RWPE1 (cell line): ENCODE data around the gene BNIP5.

ENCODE experiments used
- CTCF ChIA-PET: fragments of 350-600 bp; sonication (Branson Sonifier 250); formaldehyde crosslinking; extraction: SDS; loops from one replicate; lab custom pipeline; 2021; lab: Yijun Ruan, JAX
- POLR2A ChIA-PET: fragments of 400-600 bp; formaldehyde crosslinking; extraction: SDS; loops from one replicate; lab custom pipeline; 2020; ENCODE audit warnings: antibody characterized with exemption; ENCODE audit not compliant: low non-redundant PET; lab: Yijun Ruan, JAX
- DNase-seq: peaks from one replicate; pipeline ENCODE4 v3.0.0; 2012; ENCODE audit warnings: low spot score
- H3K27ac ChIP-seq: fragments of 450-650 bp; 2 replicates; pipeline ENCODE4 v1.5.1; 2017
- CTCF ChIP-seq: fragments of 450-650 bp; conservative IDR thresholded peaks from 2 replicates; pipeline ENCODE4 v1.5.1; 2017; ENCODE audit warnings: low read depth, mild to moderate bottlenecking

BNIP5 gene

GRCh38 chr6:36355819-36356218 lies 19.1 kb upstream of the BNIP5 start:
- POLR2A ChIA-PET: no interaction called here
- CTCF ChIA-PET: interaction anchor here (0.6 to 0.7 kb wide), 2 partner anchors 55 to 454 kb away, joined by 3 read pairs; no protein-coding TSS in a partner anchor
- TF ChIP-seq CTCF: no peak

GRCh38 chr6:36353411-36353915 lies 16.8 kb upstream of the BNIP5 start:
- ChIA-PET POLR2A (no interaction called here), CTCF (interaction anchor here (0.6 to 1.5 kb wide), 2 partner anchors 13 to 122 kb away, joined by 3 to 4 read pairs; no protein-coding TSS in a partner anchor)
- no peak overlapping the region for H3K27ac ChIP-seq
- DNase-seq: no peak
- TF ChIP-seq CTCF: no peak

More at GRCh38 chr6:36355819-36356218, 19.1 kb upstream of the BNIP5 start:
- H3K27ac ChIP-seq: no peak overlapping the region
- DNase-seq: no peak

- TF ChIP-seq CTCF: no peak
- POLR2A ChIA-PET: no interaction called here
- no peak overlapping the region for H3K27ac ChIP-seq
- CTCF ChIA-PET: interaction anchor here (0.6 to 1.5 kb wide), 4 partner anchors 12 to 174 kb away, joined by 3 to 4 read pairs (median 3); no protein-coding TSS in a partner anchor
- DNase-seq: no peak
Measured at GRCh38 chr6:36352477-36353157, 15.9 kb upstream of the BNIP5 start.

- no peak overlapping the region for H3K27ac ChIP-seq
- CTCF ChIA-PET: interaction anchor here (1.3 to 1.4 kb wide), 2 partner anchors 10 to 48 kb away, joined by 4 to 5 read pairs; no protein-coding TSS in a partner anchor
- TF ChIP-seq CTCF: no peak
- DNase-seq: no peak
- POLR2A ChIA-PET: no interaction called here
Measured at GRCh38 chr6:36350681-36351571, 14.2 kb upstream of the BNIP5 start.

DNA sequence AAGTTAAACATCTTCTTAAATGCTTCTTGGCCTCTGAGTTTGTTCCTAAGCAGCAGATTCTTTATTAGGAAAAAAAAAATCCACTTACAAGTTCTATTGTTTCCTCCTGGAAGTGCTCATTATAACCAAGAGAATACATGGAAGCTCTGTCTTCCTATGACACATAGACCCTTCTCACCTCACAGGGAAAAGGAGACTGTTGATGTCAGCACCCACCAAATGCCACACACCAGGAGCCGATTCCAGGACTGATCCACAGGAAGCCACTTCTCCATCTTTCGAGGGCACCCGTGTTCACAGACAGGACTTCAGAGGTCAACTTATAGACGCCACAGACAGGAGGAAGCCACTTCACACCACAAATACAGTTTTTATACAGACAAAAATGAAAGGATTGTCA lies 13.4 kb upstream of the BNIP5 start:
- ChIA-PET POLR2A (no interaction called here), CTCF (no interaction called here)
- no peak for TF ChIP-seq CTCF
- H3K27ac ChIP-seq: no peak overlapping the region
- no peak for DNase-seq

DNA sequence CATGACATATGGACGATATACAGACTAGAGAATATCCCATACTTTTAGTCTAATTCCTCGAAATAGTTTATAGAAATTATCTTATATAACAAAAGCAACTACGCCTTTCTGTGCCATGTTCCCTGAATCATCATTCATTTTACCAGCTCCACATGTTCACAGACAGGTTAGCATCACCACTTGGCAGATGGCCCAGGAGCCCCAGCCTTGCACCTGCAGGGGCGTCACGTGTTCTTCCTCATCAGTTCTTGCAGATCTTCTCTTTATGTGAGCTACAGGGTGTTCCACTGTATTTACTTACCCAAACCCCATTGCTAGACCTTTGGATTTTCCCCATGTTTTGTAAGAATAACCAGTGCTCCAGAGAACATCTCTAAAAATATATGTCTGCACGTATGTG lies 12.6 kb upstream of the BNIP5 start:
- POLR2A ChIA-PET: no interaction called here
- H3K27ac ChIP-seq: no peak overlapping the region
- CTCF ChIA-PET: interaction anchor here (1.2 kb wide), 1 partner anchor 36 kb away, joined by 4 read pairs; no protein-coding TSS in a partner anchor
- TF ChIP-seq CTCF: no peak
- DNase-seq: peak; percentile 79
